H9 (cell line): ENCODE measurements around the gene FOXN4. TPM values are rescaled to one million over a fixed set of nuclear protein-coding genes. Genes with fewer than 3 reads are reported as not detected.

Source experiments
- DNase-seq: peaks from one replicate; pipeline ENCODE4 v3.0.0-alpha.2; 2017
- H2AFZ ChIP-seq: one replicate; pipeline ENCODE4 v1.6.1; 2013; ENCODE audit warnings: mild to moderate bottlenecking, low read length, control low read depth, moderate library complexity
- H2AK5ac ChIP-seq: 2 replicates; pipeline ENCODE4 v1.6.1; 2013; ENCODE audit warnings: low read length, control low read depth, mixed read lengths; ENCODE audit not compliant: insufficient read length
- H2BK120ac ChIP-seq: one replicate; pipeline ENCODE4 v1.6.1; 2013; ENCODE audit warnings: low read depth, mild to moderate bottlenecking, low read length, control low read depth, inconsistent platforms; ENCODE audit not compliant: poor library complexity, severe bottlenecking
- H2BK12ac ChIP-seq: 2 replicates; pipeline ENCODE4 v1.6.1; 2013; ENCODE audit warnings: low read length, control low read depth, mixed read lengths, low read depth; ENCODE audit not compliant: insufficient read length
- H2BK15ac ChIP-seq: 2 replicates; pipeline ENCODE4 v1.6.1; 2013; ENCODE audit warnings: low read depth, low read length, control low read depth
- H2BK20ac ChIP-seq: one replicate; pipeline ENCODE4 v1.6.1; 2013; ENCODE audit warnings: low read depth, mild to moderate bottlenecking, low read length, control low read depth, inconsistent platforms; ENCODE audit not compliant: poor library complexity, severe bottlenecking
- H2BK5ac ChIP-seq: 2 replicates; pipeline ENCODE4 v1.6.1; 2013; ENCODE audit warnings: low read length, control low read depth, mixed read lengths; ENCODE audit not compliant: insufficient read length
- H3K14ac ChIP-seq: 2 replicates; pipeline ENCODE4 v1.6.1; 2013; ENCODE audit warnings: low read length, control low read depth; ENCODE audit not compliant: insufficient read depth
- H3K18ac ChIP-seq: 2 replicates; pipeline ENCODE4 v1.6.1; 2013; ENCODE audit warnings: low read depth, mild to moderate bottlenecking, mixed read lengths, low read length, control low read depth; ENCODE audit not compliant: insufficient read length
- H3K23ac ChIP-seq: 2 replicates; pipeline ENCODE4 v1.6.1; 2013; ENCODE audit warnings: low read length, control low read depth, mixed read lengths, low read depth; ENCODE audit not compliant: insufficient read length
- H3K23me2 ChIP-seq: 2 replicates; pipeline ENCODE4 v1.6.1; 2013; ENCODE audit warnings: low read depth, mild to moderate bottlenecking, mixed read lengths, low read length, control low read depth; ENCODE audit not compliant: insufficient read length, poor library complexity, severe bottlenecking
- H3K27ac ChIP-seq: 2 replicates; pipeline ENCODE4 v1.5.1; 2013; ENCODE audit warnings: low read length, control low read depth, mixed read lengths, low read depth; ENCODE audit not compliant: insufficient read length
- H3K27me3 ChIP-seq: 2 replicates; pipeline ENCODE4 v1.6.1; 2013; ENCODE audit warnings: low read length, control low read depth, inconsistent platforms; ENCODE audit not compliant: insufficient read depth
- H3K4ac ChIP-seq: 2 replicates; pipeline ENCODE4 v1.6.1; 2013; ENCODE audit warnings: low read depth, mild to moderate bottlenecking, control low read depth, inconsistent platforms, low read length, moderate library complexity
- H3K4me1 ChIP-seq: 2 replicates; pipeline ENCODE4 v1.6.1; 2013; ENCODE audit warnings: low read length, control low read depth, inconsistent platforms; ENCODE audit not compliant: insufficient read depth
- H3K4me2 ChIP-seq: 2 replicates; pipeline ENCODE4 v1.6.1; 2013; ENCODE audit warnings: low read length, control low read depth, mixed read lengths; ENCODE audit not compliant: insufficient read length, insufficient read depth
- H3K56ac ChIP-seq: 2 replicates; pipeline ENCODE4 v1.6.1; 2013; ENCODE audit warnings: low read depth, mild to moderate bottlenecking, mixed read lengths, low read length, control low read depth; ENCODE audit not compliant: insufficient read length
- H3K79me1 ChIP-seq: 2 replicates; pipeline ENCODE4 v1.6.1; 2013; ENCODE audit warnings: low read depth, mild to moderate bottlenecking, moderate library complexity, low read length, control low read depth, inconsistent platforms; ENCODE audit not compliant: insufficient read depth, poor library complexity, severe bottlenecking
- H3K79me2 ChIP-seq: 2 replicates; pipeline ENCODE4 v1.6.1; 2013; ENCODE audit warnings: low read length, control low read depth, inconsistent platforms; ENCODE audit not compliant: insufficient read depth
- H3K9ac ChIP-seq: 2 replicates; pipeline ENCODE4 v1.6.1; 2013; ENCODE audit warnings: low read length, control low read depth, mixed read lengths; ENCODE audit not compliant: insufficient read length; ENCODE audit errors: extremely low read depth
- H3K9me3 ChIP-seq: one replicate; pipeline ENCODE4 v1.6.1; 2013; ENCODE audit warnings: low read depth, low read length, inconsistent platforms; ENCODE audit not compliant: control insufficient read depth
- H3T11ph ChIP-seq: one replicate; pipeline ENCODE4 v1.6.1; 2013; ENCODE audit warnings: mild to moderate bottlenecking, low read length, control low read depth, inconsistent platforms
- H4K20me1 ChIP-seq: one replicate; pipeline ENCODE4 v1.6.1; 2013; ENCODE audit not compliant: control insufficient read depth, insufficient read length, insufficient read depth
- H4K5ac ChIP-seq: 2 replicates; pipeline ENCODE4 v1.6.1; 2013; ENCODE audit warnings: low read depth, mild to moderate bottlenecking, mixed read lengths, low read length, control low read depth; ENCODE audit not compliant: insufficient read length
- H4K8ac ChIP-seq: replicated peaks from 2 replicates; pipeline ENCODE4 v1.6.1; 2013; ENCODE audit warnings: low read length, control low read depth, mixed read lengths, low read depth; ENCODE audit not compliant: insufficient read length
- H4K91ac ChIP-seq: 2 replicates; pipeline ENCODE4 v1.6.1; 2013; ENCODE audit warnings: low read depth, mild to moderate bottlenecking, moderate library complexity, mixed read lengths, low read length, control low read depth; ENCODE audit not compliant: insufficient read length
- H3K27ac Mint-ChIP-seq, 3 experiments: 2 replicates in 2 of 3; 3 replicates in 1 of 3; pipeline ENCODE4 v1.8.0; 2020 to 2021; ENCODE audit warnings: mixed read lengths in 3 of 3, mild to moderate bottlenecking in 1 of 3, moderate library complexity in 1 of 3
- H3K27me3 Mint-ChIP-seq: 2 replicates; pipeline ENCODE4 v1.8.0; 2021; ENCODE audit warnings: low read depth, mild to moderate bottlenecking, moderate library complexity, mixed read lengths
- H3K36me3 Mint-ChIP-seq, 3 experiments: 2 replicates in 2 of 3; 3 replicates in 1 of 3; pipeline ENCODE4 v1.8.0; 2020 to 2021; ENCODE audit warnings: low read depth in 3 of 3, mixed read lengths in 3 of 3; ENCODE audit not compliant: insufficient read depth in 1 of 3
- H3K4me1 Mint-ChIP-seq, 2 experiments: 2 replicates each; pipeline ENCODE4 v1.8.0; 2020; ENCODE audit warnings: mixed read lengths in 2 of 2
- H3K4me3 Mint-ChIP-seq, 2 experiments: 2 replicates in 1 of 2; 3 replicates in 1 of 2; pipeline ENCODE4 v1.8.0; 2020 to 2021; ENCODE audit warnings: mild to moderate bottlenecking in 2 of 2, mixed read lengths in 2 of 2, moderate library complexity in 1 of 2
- H3K9me3 Mint-ChIP-seq, 2 experiments: 2 replicates in 1 of 2; 3 replicates in 1 of 2; pipeline ENCODE4 v1.8.0; 2020; ENCODE audit warnings: mild to moderate bottlenecking in 2 of 2, mixed read lengths in 2 of 2, moderate library complexity in 1 of 2
- WGBS: extraction: QIAGEN DNeasy Blood & Tissue Kit; methylation state at CpG from one replicate; pipeline ENCODE4 v1.1.7; 2013; ENCODE audit warnings: missing lambda C conversion rate, low lambda C conversion rate, mixed read lengths; ENCODE audit not compliant: insufficient read length; ENCODE audit errors: extremely low coverage; 5-methylcytosine and 5-hydroxymethylcytosine counted together
- total RNA-seq: library from RNA; stranded (reverse); gene quantifications from 2 replicates; pipeline ENCODE4 v1.2.1, GENCODE V29; 2021
- TF ChIP-seq, protein P1 (sequence below): fragments of 200-600 bp; sonication (generic); conservative IDR thresholded peaks from 3 replicates; pipeline ENCODE4 v1.8.0; 2021; ENCODE audit warnings: antibody characterized with exemption, mild to moderate bottlenecking

FOXN4 gene
- total RNA-seq, 1 experiment from 2014 or later: 0.39 TPM

DNA sequence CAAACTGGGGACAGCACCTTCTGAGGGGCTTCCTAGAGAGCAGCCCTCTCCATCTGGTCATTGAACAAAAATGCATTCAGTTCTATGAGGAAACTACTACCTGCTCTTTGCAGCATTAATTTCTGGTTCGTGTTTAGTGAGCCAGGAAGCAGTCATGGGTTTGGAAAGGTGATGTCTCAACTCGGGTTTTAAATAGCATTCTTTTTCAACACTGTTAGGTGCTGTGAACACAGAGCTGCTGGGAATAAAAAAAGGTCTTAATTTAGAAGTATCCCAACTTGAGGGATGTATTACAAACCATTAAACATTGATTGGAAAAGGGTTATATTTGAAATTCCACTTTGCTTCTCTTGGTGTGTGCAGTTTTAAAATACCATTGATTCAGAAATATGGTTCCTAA is 47.9 kb upstream of the FOXN4 start:
- H3K27me3 ChIP-seq: no peaks in the 10 kb centered on the region
- TF ChIP-seq, protein P1, sequence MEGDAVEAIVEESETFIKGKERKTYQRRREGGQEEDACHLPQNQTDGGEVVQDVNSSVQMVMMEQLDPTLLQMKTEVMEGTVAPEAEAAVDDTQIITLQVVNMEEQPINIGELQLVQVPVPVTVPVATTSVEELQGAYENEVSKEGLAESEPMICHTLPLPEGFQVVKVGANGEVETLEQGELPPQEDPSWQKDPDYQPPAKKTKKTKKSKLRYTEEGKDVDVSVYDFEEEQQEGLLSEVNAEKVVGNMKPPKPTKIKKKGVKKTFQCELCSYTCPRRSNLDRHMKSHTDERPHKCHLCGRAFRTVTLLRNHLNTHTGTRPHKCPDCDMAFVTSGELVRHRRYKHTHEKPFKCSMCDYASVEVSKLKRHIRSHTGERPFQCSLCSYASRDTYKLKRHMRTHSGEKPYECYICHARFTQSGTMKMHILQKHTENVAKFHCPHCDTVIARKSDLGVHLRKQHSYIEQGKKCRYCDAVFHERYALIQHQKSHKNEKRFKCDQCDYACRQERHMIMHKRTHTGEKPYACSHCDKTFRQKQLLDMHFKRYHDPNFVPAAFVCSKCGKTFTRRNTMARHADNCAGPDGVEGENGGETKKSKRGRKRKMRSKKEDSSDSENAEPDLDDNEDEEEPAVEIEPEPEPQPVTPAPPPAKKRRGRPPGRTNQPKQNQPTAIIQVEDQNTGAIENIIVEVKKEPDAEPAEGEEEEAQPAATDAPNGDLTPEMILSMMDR: no peak
- WGBS: no CpG with 5 or more reads among the region's 2 CpGs
- H2AK5ac ChIP-seq: no peak overlapping the region
- Mint-ChIP-seq H3K36me3 (no peaks in the 10 kb centered on the region), H3K4me3 (no peak overlapping the region), H3K27me3 (peaks cover 1% of the 10 kb centered on the region), H3K4me1 (peaks cover 0 to 4% of the 10 kb centered on the region in 2 experiments; a peak in 1 of 4 replicates), H3K9me3 (no peaks in the 10 kb centered on the region), H3K27ac (no peak overlapping the region)
- H3K27ac ChIP-seq: no peak overlapping the region
- no peak overlapping the region for H4K8ac ChIP-seq
- H3K4me2 ChIP-seq: no peak overlapping the region
- no peaks in the 10 kb centered on the region for H3K79me1 ChIP-seq
- H3K4ac ChIP-seq: no peak overlapping the region
- no peak overlapping the region for H3K9ac ChIP-seq
- no peak overlapping the region for H2BK20ac ChIP-seq
- H3K23ac ChIP-seq: no peak overlapping the region
- H3T11ph ChIP-seq: no peak overlapping the region
- H3K14ac ChIP-seq: no peak overlapping the region
- no peak overlapping the region for H2AFZ ChIP-seq
- no peak overlapping the region for H4K5ac ChIP-seq
- H2BK15ac ChIP-seq: no peak overlapping the region
- no peaks in the 10 kb centered on the region for H3K23me2 ChIP-seq
- no peak for DNase-seq
- H2BK120ac ChIP-seq: no peak overlapping the region
- H3K9me3 ChIP-seq: no peaks in the 10 kb centered on the region
- H3K79me2 ChIP-seq: no peaks in the 10 kb centered on the region
- no peak overlapping the region for H3K56ac ChIP-seq
- H2BK12ac ChIP-seq: no peak overlapping the region
- no peak overlapping the region for H4K91ac ChIP-seq
- H3K18ac ChIP-seq: no peak overlapping the region
- no peaks in the 10 kb centered on the region for H3K4me1 ChIP-seq
- no peaks in the 10 kb centered on the region for H4K20me1 ChIP-seq
- no peak overlapping the region for H2BK5ac ChIP-seq
